ENCODE data around the gene ARHGEF5. TPM values are rescaled to one million over a fixed set of nuclear protein-coding genes. Genes with fewer than 3 reads are reported as not detected.
A peak's percentile ranks its signal among the peaks of the same experiment; 100 is the strongest.
"Not testable (repeated sequence)": the region's sequence is repeated elsewhere in the genome, so short reads cannot be mapped to it uniquely, and the experiment has no call there.

The ARHGEF5 gene
- total RNA-seq, 1 donor from 2014 or later = 22.6 TPM

GRCh38 chr7:144356860-144357259 is 1.7 kb downstream of the ARHGEF5 start:
- not testable (repeated sequence) for DNase-seq (ENCODE audit: low read depth); H3K36me3 ChIP-seq (ENCODE audit: control insufficient read depth, insufficient read depth, low read length); H3K27me3 ChIP-seq (ENCODE audit: control insufficient read depth, insufficient read depth, low read length)

GRCh38 chr7:144362061-144362460 is 6.9 kb downstream of the ARHGEF5 start:
- not testable (repeated sequence) for DNase-seq (ENCODE audit: low read depth); H3K36me3 ChIP-seq (ENCODE audit: control insufficient read depth, insufficient read depth, low read length); H3K27me3 ChIP-seq (ENCODE audit: control insufficient read depth, insufficient read depth, low read length); H3K4me3 ChIP-seq (ENCODE audit: low read depth, low read length)

More at GRCh38 chr7:144356860-144357259, 1.7 kb downstream of the ARHGEF5 start:
- H3K4me3 ChIP-seq (ENCODE audit: low read depth, low read length) = not testable (repeated sequence)

- not testable (repeated sequence) for H3K27me3 ChIP-seq (ENCODE audit: control insufficient read depth, insufficient read depth, low read length); H3K36me3 ChIP-seq (ENCODE audit: control insufficient read depth, insufficient read depth, low read length); DNase-seq (ENCODE audit: low read depth); H3K4me3 ChIP-seq (ENCODE audit: low read depth, low read length)
These were observed 10.3 kb downstream of the ARHGEF5 start for GRCh38 chr7:144365523-144365922.

GRCh38 chr7:144367250-144367649 is 12.0 kb downstream of the ARHGEF5 start:
- H3K4me3 ChIP-seq (ENCODE audit: low read depth, low read length); H3K27me3 ChIP-seq (ENCODE audit: control insufficient read depth, insufficient read depth, low read length); H3K36me3 ChIP-seq (ENCODE audit: control insufficient read depth, insufficient read depth, low read length); DNase-seq (ENCODE audit: low read depth): not testable (repeated sequence)

- not testable (repeated sequence) for H3K27me3 ChIP-seq (ENCODE audit: control insufficient read depth, insufficient read depth, low read length); DNase-seq (ENCODE audit: low read depth); H3K36me3 ChIP-seq (ENCODE audit: control insufficient read depth, insufficient read depth, low read length)
These were observed 14.0 kb downstream of the ARHGEF5 start for GRCh38 chr7:144369221-144369620.

GRCh38 chr7:144378651-144379050 is 23.4 kb downstream of the ARHGEF5 start:
- no peak for TF ChIP-seq CTCF (IDR thresholded peaks at IDR 0.05; ENCODE audit: insufficient read depth, low read length, poor library complexity, severe bottlenecking)
- Histone ChIP-seq H3K36me3 (ENCODE audit: control insufficient read depth, insufficient read depth, low read length) (no peaks in the 10 kb centered on the region), H3K4me3 (ENCODE audit: low read depth, low read length) (no peak overlapping the region), H3K27me3 (ENCODE audit: control insufficient read depth, insufficient read depth, low read length) (no peaks in the 10 kb centered on the region)
- no peak for DNase-seq (ENCODE audit: low read depth)

More at GRCh38 chr7:144369221-144369620, 14.0 kb downstream of the ARHGEF5 start:
- H3K4me3 ChIP-seq (ENCODE audit: low read depth, low read length) = not testable (repeated sequence)

GRCh38 chr7:144379776-144380384 is 24.7 kb downstream of the ARHGEF5 start:
- no peak for TF ChIP-seq CTCF (IDR thresholded peaks at IDR 0.05; ENCODE audit: insufficient read depth, low read length, poor library complexity, severe bottlenecking)
- H3K4me3 ChIP-seq (ENCODE audit: low read depth, low read length) = no peak overlapping the region
- no peaks in the 10 kb centered on the region for H3K36me3 ChIP-seq (ENCODE audit: control insufficient read depth, insufficient read depth, low read length)
- no peaks in the 10 kb centered on the region for H3K27me3 ChIP-seq (ENCODE audit: control insufficient read depth, insufficient read depth, low read length)
- no peak for DNase-seq (ENCODE audit: low read depth)

GRCh38 chr7:144384071-144384470 is 28.9 kb downstream of the ARHGEF5 start:
- H3K4me3 ChIP-seq (ENCODE audit: low read depth, low read length) = no peak overlapping the region
- DNase-seq (ENCODE audit: low read depth) = peak; percentile 79
- H3K27me3 ChIP-seq (ENCODE audit: control insufficient read depth, insufficient read depth, low read length) = no peaks in the 10 kb centered on the region
- no peak for TF ChIP-seq CTCF (IDR thresholded peaks at IDR 0.05; ENCODE audit: insufficient read depth, low read length, poor library complexity, severe bottlenecking)
- H3K36me3 ChIP-seq (ENCODE audit: control insufficient read depth, insufficient read depth, low read length) = no peaks in the 10 kb centered on the region
